ENCODE results near the gene MAGEA11. TPM values are rescaled to one million over a fixed set of nuclear protein-coding genes. Genes with fewer than 3 reads are reported as not detected.
"Not testable (repeated sequence)": the region's sequence is repeated elsewhere in the genome, so short reads cannot be mapped to it uniquely, and the experiment has no call there.

MAGEA11 gene, protein sequence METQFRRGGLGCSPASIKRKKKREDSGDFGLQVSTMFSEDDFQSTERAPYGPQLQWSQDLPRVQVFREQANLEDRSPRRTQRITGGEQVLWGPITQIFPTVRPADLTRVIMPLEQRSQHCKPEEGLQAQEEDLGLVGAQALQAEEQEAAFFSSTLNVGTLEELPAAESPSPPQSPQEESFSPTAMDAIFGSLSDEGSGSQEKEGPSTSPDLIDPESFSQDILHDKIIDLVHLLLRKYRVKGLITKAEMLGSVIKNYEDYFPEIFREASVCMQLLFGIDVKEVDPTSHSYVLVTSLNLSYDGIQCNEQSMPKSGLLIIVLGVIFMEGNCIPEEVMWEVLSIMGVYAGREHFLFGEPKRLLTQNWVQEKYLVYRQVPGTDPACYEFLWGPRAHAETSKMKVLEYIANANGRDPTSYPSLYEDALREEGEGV
- total RNA-seq (2021) (not detected in 2 replicates), Bru-seq, nascent RNA (not detected), BruChase-seq, experiment 1, labeled RNA remaining after a 2-hour chase (not detected), BruChase-seq, experiment 2, labeled RNA remaining after a 6-hour chase (percentile 6 among the genes with signal in this experiment)
- long read RNA-seq: 0 reads

- H3K4me3 ChIP-seq: no peak within 1 kb of the TSS
- H3F3A ChIP-seq (ENCODE audit: insufficient read depth, low read depth): no peaks in the 10 kb centered on the region
- intact Hi-C loops (cut with micrococcal nuclease; ENCODE audit: unreplicated experiment): no loop called here
- H3K27ac ChIP-seq: no peak within 1 kb of the TSS
- no TSS peak for BruUV-seq (replicated peaks)
- H4K20me1 ChIP-seq (ENCODE audit: insufficient read depth): no peaks in the 10 kb centered on the region
- no peak within 1 kb of the TSS for H3K4me2 ChIP-seq
- no peaks in the 10 kb centered on the region for H3K36me3 ChIP-seq (ENCODE audit: low read depth)
- DNase-seq: no peak
- ChIA-PET POLR2A (ENCODE audit: unreplicated experiment) (no interaction called here), CTCF (no interaction called here)
- H2AFZ ChIP-seq: no peak within 1 kb of the TSS
- H3K4me1 ChIP-seq (replicated peaks; ENCODE audit: insufficient read depth): no peaks in the 10 kb centered on the region
- H3K79me2 ChIP-seq (ENCODE audit: low read depth): no peaks in the 10 kb centered on the region
- H3K9me3 ChIP-seq (ENCODE audit: insufficient read depth, low read depth): no peaks in the 10 kb centered on the region
- no peaks in the 10 kb centered on the region for H3K9me2 ChIP-seq (ENCODE audit: insufficient read depth)
- TF ChIP-seq CTCF (conservative IDR thresholded peaks at IDR 0.05) (no peak), EZH2 (IDR thresholded peaks at IDR 0.05; ENCODE audit: low read depth) (no peak)
- peaks cover 61% of the 10 kb centered on the region for H3K27me3 ChIP-seq (ENCODE audit: insufficient read depth, low read depth)
These were observed at the start of gene MAGEA11 for GRCh38 chrX:149711545-149712236. Gene MAGEA11, plus strand, starts transcription at chrX:149712060. Its CDS starts 1,100 bp downstream, at chrX:149713160.

DNA sequence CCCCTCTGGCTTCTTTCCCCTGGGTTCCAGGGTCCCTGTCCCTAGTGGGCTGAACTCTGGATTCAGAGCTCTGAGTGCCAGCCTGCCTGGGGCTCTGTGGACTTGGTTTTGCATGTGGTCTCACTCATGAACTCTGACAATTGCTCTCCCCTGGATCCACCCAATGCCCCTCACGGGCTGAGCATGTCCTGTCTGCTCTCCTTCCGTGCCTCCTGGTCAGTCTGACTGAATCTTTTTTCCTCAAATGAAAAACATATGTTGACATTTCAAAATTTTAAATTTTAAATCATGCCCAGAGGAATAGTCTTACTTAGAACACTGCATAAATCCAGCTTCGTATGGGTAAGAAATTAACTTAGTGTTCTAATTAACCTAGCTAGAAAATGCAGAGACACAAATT lies 36.8 kb upstream of the MAGEA11 start:
- H4K20me1 ChIP-seq (ENCODE audit: insufficient read depth); H3K27ac ChIP-seq; H3K4me2 ChIP-seq; H3K4me3 ChIP-seq; DNase-seq; H3K27me3 ChIP-seq (ENCODE audit: insufficient read depth, low read depth); H3K9me3 ChIP-seq (ENCODE audit: insufficient read depth, low read depth); BruUV-seq (replicated peaks); H3K9me2 ChIP-seq (ENCODE audit: insufficient read depth); intact Hi-C loops (cut with micrococcal nuclease; ENCODE audit: unreplicated experiment); H3K4me1 ChIP-seq (replicated peaks; ENCODE audit: insufficient read depth); POLR2A ChIA-PET (ENCODE audit: unreplicated experiment); CTCF ChIA-PET; H2AFZ ChIP-seq; H3K79me2 ChIP-seq (ENCODE audit: low read depth); H3F3A ChIP-seq (ENCODE audit: insufficient read depth, low read depth); H3K36me3 ChIP-seq (ENCODE audit: low read depth): not testable (repeated sequence)

- H3K36me3 ChIP-seq (ENCODE audit: low read depth); H2AFZ ChIP-seq; H3K27me3 ChIP-seq (ENCODE audit: insufficient read depth, low read depth); H3K9me2 ChIP-seq (ENCODE audit: insufficient read depth); CTCF ChIA-PET; H3K4me1 ChIP-seq (replicated peaks; ENCODE audit: insufficient read depth); H3K27ac ChIP-seq; DNase-seq; H3K79me2 ChIP-seq (ENCODE audit: low read depth); H3F3A ChIP-seq (ENCODE audit: insufficient read depth, low read depth); H4K20me1 ChIP-seq (ENCODE audit: insufficient read depth); H3K4me2 ChIP-seq; H3K9me3 ChIP-seq (ENCODE audit: insufficient read depth, low read depth); BruUV-seq (replicated peaks); intact Hi-C loops (cut with micrococcal nuclease; ENCODE audit: unreplicated experiment); H3K4me3 ChIP-seq; POLR2A ChIA-PET (ENCODE audit: unreplicated experiment): not testable (repeated sequence)
These were observed 36.3 kb upstream of the MAGEA11 start for GRCh38 chrX:149675554-149675953.

- not testable (repeated sequence) for H3K4me3 ChIP-seq; H3K36me3 ChIP-seq (ENCODE audit: low read depth)
These were observed 32.6 kb upstream of the MAGEA11 start for GRCh38 chrX:149679164-149679678.

More at GRCh38 chrX:149679164-149679678, 32.6 kb upstream of the MAGEA11 start:
- DNase-seq; BruUV-seq (replicated peaks); H3K9me2 ChIP-seq (ENCODE audit: insufficient read depth); H3K9me3 ChIP-seq (ENCODE audit: insufficient read depth, low read depth); H3K4me2 ChIP-seq; intact Hi-C loops (cut with micrococcal nuclease; ENCODE audit: unreplicated experiment); POLR2A ChIA-PET (ENCODE audit: unreplicated experiment); H4K20me1 ChIP-seq (ENCODE audit: insufficient read depth); H3K79me2 ChIP-seq (ENCODE audit: low read depth); H3K27ac ChIP-seq; H3F3A ChIP-seq (ENCODE audit: insufficient read depth, low read depth); H3K4me1 ChIP-seq (replicated peaks; ENCODE audit: insufficient read depth); CTCF ChIA-PET; H2AFZ ChIP-seq: not testable (repeated sequence)
- H3K27me3 ChIP-seq (ENCODE audit: insufficient read depth, low read depth): peaks cover 12% of the 10 kb centered on the region
